Left ventricle myocardium inferior (tissue), 1 donor: ENCODE measurements around the gene SORCS2. TPM values are rescaled to one million over a fixed set of nuclear protein-coding genes. Genes with fewer than 3 reads are reported as not detected.

Experiments used
- DNase-seq: peaks from one replicate; pipeline ENCODE4 v3.0.0-alpha.2; 2020
- H3K27ac ChIP-seq: fragments of 200-600 bp; replicated peaks from 2 replicates; pipeline ENCODE4 v1.8.0; 2021
- H3K27me3 ChIP-seq: fragments of 200-600 bp; 2 replicates; pipeline ENCODE4 v1.8.0; 2021; ENCODE audit warnings: low read depth
- H3K36me3 ChIP-seq: fragments of 200-600 bp; 2 replicates; pipeline ENCODE4 v1.8.0; 2021
- H3K4me1 ChIP-seq: fragments of 200-600 bp; 2 replicates; pipeline ENCODE4 v1.8.0; 2021
- H3K4me3 ChIP-seq: fragments of 200-600 bp; 2 replicates; pipeline ENCODE4 v1.8.0; 2021; ENCODE audit warnings: mild to moderate bottlenecking, moderate library complexity
- H3K9me3 ChIP-seq: fragments of 200-600 bp; replicated peaks from 2 replicates; pipeline ENCODE4 v1.8.0; 2021
- CTCF ChIP-seq: fragments of 200-600 bp; IDR thresholded peaks from 2 replicates; pipeline ENCODE4 v1.8.0; 2021; ENCODE audit warnings: antibody characterized with exemption, mild to moderate bottlenecking, borderline replicate concordance
- intact Hi-C: fragments of 100-400 bp; cut with micrococcal nuclease; formaldehyde crosslinking; loops from one replicate; pipeline ENCODE4 v1.11.0; 2022
- total RNA-seq: library from RNA; stranded (reverse); fragmentation: NEBNext Ultra II Directional; extraction: Animal tissue kit (Norgen Biotek cat#: 25700); gene quantifications from one replicate; pipeline ENCODE4 v1.2.1, GENCODE V29; 2021
- donor health status: DM: no; HTN: yes; CAD: no; lungs with severe emphysema.

Gene SORCS2
- total RNA-seq, 1 donor from 2014 or later, result 1.2 TPM

GRCh38 chr4:7672601-7673000, 480.3 kb downstream of the SORCS2 start:
- H3K4me3 ChIP-seq, result no peak overlapping the region

GRCh38 chr4:7673121-7673520, 480.8 kb downstream of the SORCS2 start:
- no peak for DNase-seq
- H3K4me3 ChIP-seq, result no peak overlapping the region
- TF ChIP-seq CTCF, result no peak
- peaks cover 13% of the 10 kb centered on the region for H3K9me3 ChIP-seq
- no peak overlapping the region for H3K27ac ChIP-seq
- intact Hi-C loops, result no loop called here
- H3K36me3 ChIP-seq, result no peaks in the 10 kb centered on the region
- no peaks in the 10 kb centered on the region for H3K4me1 ChIP-seq
- H3K27me3 ChIP-seq, result peaks cover 32% of the 10 kb centered on the region

More at GRCh38 chr4:7672601-7673000, 480.3 kb downstream of the SORCS2 start:
- Histone ChIP-seq H3K27me3 (peaks cover 32% of the 10 kb centered on the region), H3K36me3 (no peaks in the 10 kb centered on the region), H3K9me3 (peaks cover 13% of the 10 kb centered on the region), H3K27ac (no peak overlapping the region), H3K4me1 (no peaks in the 10 kb centered on the region)
- no peak for TF ChIP-seq CTCF
- intact Hi-C loops, result no loop called here
- no peak for DNase-seq

GRCh38 chr4:7674706-7675105, 482.4 kb downstream of the SORCS2 start:
- H3K27ac ChIP-seq, result no peak overlapping the region
- H3K27me3 ChIP-seq, result peaks cover 47% of the 10 kb centered on the region
- intact Hi-C loops, result no loop called here
- H3K36me3 ChIP-seq, result no peaks in the 10 kb centered on the region
- no peaks in the 10 kb centered on the region for H3K4me1 ChIP-seq
- no peak for DNase-seq
- TF ChIP-seq CTCF, result no peak
- H3K4me3 ChIP-seq, result no peak overlapping the region
- H3K9me3 ChIP-seq, result peaks cover 13% of the 10 kb centered on the region

GRCh38 chr4:7675136-7675535, 482.8 kb downstream of the SORCS2 start:
- intact Hi-C loops, result no loop called here
- Histone ChIP-seq H3K27ac (no peak overlapping the region), H3K9me3 (peaks cover 13% of the 10 kb centered on the region), H3K36me3 (no peaks in the 10 kb centered on the region), H3K27me3 (peaks cover 47% of the 10 kb centered on the region), H3K4me1 (no peaks in the 10 kb centered on the region), H3K4me3 (no peak overlapping the region)
- TF ChIP-seq CTCF, result no peak
- no peak for DNase-seq

GRCh38 chr4:7675612-7676320, 483.4 kb downstream of the SORCS2 start:
- Histone ChIP-seq H3K27me3 (peaks cover 47% of the 10 kb centered on the region), H3K9me3 (peaks cover 11% of the 10 kb centered on the region), H3K27ac (no peak overlapping the region), H3K36me3 (no peaks in the 10 kb centered on the region), H3K4me3 (no peak overlapping the region), H3K4me1 (no peaks in the 10 kb centered on the region)
- DNase-seq, result no peak
- no peak for TF ChIP-seq CTCF
- intact Hi-C loops, result no loop called here
